Activated CD4-positive, alpha-beta memory T cell treated with anti-CD3 and anti-CD28 coated beads for 36 hours (primary cell): ENCODE data around the gene BCR. TPM values are rescaled to one million over a fixed set of nuclear protein-coding genes. Genes with fewer than 3 reads are reported as not detected.
"Not testable (repeated sequence)": the region's sequence is repeated elsewhere in the genome, so short reads cannot be mapped to it uniquely, and the experiment has no call there.

ENCODE experiments used
- CTCF ChIA-PET: fragments of 350-600 bp; sonication (Branson Sonifier 250); formaldehyde crosslinking; loops from one replicate; lab custom pipeline; 2021; ENCODE audit warnings: antibody characterized with exemption, inconsistent platforms; lab: Charles Lee
- POLR2A ChIA-PET: fragments of 350-600 bp; sonication (Branson Sonifier 250); formaldehyde crosslinking; loops from one replicate; lab custom pipeline; 2021; ENCODE audit warnings: antibody characterized with exemption; lab: Charles Lee
- DNase-seq: peaks from one replicate; pipeline ENCODE4 v3.0.0-alpha.2; 2020
- H3K27ac Mint-ChIP-seq: one replicate; pipeline ENCODE4 v1.8.0; 2021; ENCODE audit warnings: mixed read lengths
- H3K27me3 Mint-ChIP-seq: one replicate; pipeline ENCODE4 v1.8.0; 2021; ENCODE audit warnings: mixed read lengths
- H3K36me3 Mint-ChIP-seq: one replicate; pipeline ENCODE4 v1.8.0; 2021; ENCODE audit warnings: mixed read lengths
- H3K4me1 Mint-ChIP-seq: one replicate; pipeline ENCODE4 v1.8.0; 2021; ENCODE audit warnings: low read depth, mixed read lengths
- H3K4me3 Mint-ChIP-seq: one replicate; pipeline ENCODE4 v1.8.0; 2021; ENCODE audit warnings: mild to moderate bottlenecking, mixed read lengths
- H3K9me3 Mint-ChIP-seq: one replicate; pipeline ENCODE4 v1.8.0; 2021; ENCODE audit warnings: mixed read lengths
- intact Hi-C: fragments of 100-400 bp; cut with micrococcal nuclease; formaldehyde crosslinking; loops from one replicate; pipeline ENCODE4 v1.15.1; 2023
- total RNA-seq, 2 experiments: library from RNA; stranded (reverse); gene quantifications; one replicate each; pipeline ENCODE4 v1.2.3, GENCODE V29; 2021

Gene BCR
- total RNA-seq, 2 experiments from 2014 or later, result 60.4 to 69.0 TPM

GRCh38 chr22:23356094-23356493, 175.8 kb downstream of the BCR start:
- Mint-ChIP-seq H3K9me3 (no peaks in the 10 kb centered on the region), H3K4me1 (no peaks in the 10 kb centered on the region), H3K27me3 (peaks cover 20% of the 10 kb centered on the region), H3K4me3 (no peak overlapping the region), H3K27ac (no peak overlapping the region), H3K36me3 (no peaks in the 10 kb centered on the region)
- ChIA-PET CTCF (interaction anchor here (1.7 kb wide), 1 partner anchor 20 kb away, joined by 5 read pairs; no protein-coding TSS in a partner anchor), POLR2A (no interaction called here)
- no peak for DNase-seq
- intact Hi-C loops, result no loop called here

GRCh38 chr22:23357053-23357452, 176.7 kb downstream of the BCR start:
- intact Hi-C loops, result no loop called here
- H3K4me3 Mint-ChIP-seq, result no peak overlapping the region
- no peaks in the 10 kb centered on the region for H3K36me3 Mint-ChIP-seq
- H3K9me3 Mint-ChIP-seq, result no peaks in the 10 kb centered on the region
- DNase-seq, result no peak
- no peak overlapping the region for H3K27ac Mint-ChIP-seq
- H3K27me3 Mint-ChIP-seq, result peaks cover 23% of the 10 kb centered on the region
- no peaks in the 10 kb centered on the region for H3K4me1 Mint-ChIP-seq
- ChIA-PET CTCF (interaction anchor here (1.7 kb wide), 1 partner anchor 19 kb away, joined by 5 read pairs; no protein-coding TSS in a partner anchor), POLR2A (no interaction called here)

GRCh38 chr22:23359583-23360123, 179.3 kb downstream of the BCR start:
- no peak for DNase-seq
- ChIA-PET CTCF (no interaction called here), POLR2A (no interaction called here)
- no peak overlapping the region for H3K27ac Mint-ChIP-seq
- peaks cover 13% of the 10 kb centered on the region for H3K27me3 Mint-ChIP-seq
- H3K4me3 Mint-ChIP-seq, result no peak overlapping the region
- intact Hi-C loops, result no loop called here
- H3K36me3 Mint-ChIP-seq, result no peaks in the 10 kb centered on the region
- H3K4me1 Mint-ChIP-seq, result no peaks in the 10 kb centered on the region
- no peaks in the 10 kb centered on the region for H3K9me3 Mint-ChIP-seq

GRCh38 chr22:23361676-23362075, 181.4 kb downstream of the BCR start:
- Mint-ChIP-seq H3K4me3 (no peak overlapping the region), H3K9me3 (no peaks in the 10 kb centered on the region), H3K27me3 (peaks cover 11% of the 10 kb centered on the region), H3K36me3 (no peaks in the 10 kb centered on the region), H3K27ac (no peak overlapping the region), H3K4me1 (no peaks in the 10 kb centered on the region)
- CTCF ChIA-PET, result interaction anchor here (0.8 kb wide), 1 partner anchor 24 kb away, joined by 3 read pairs; no protein-coding TSS in a partner anchor
- POLR2A ChIA-PET, result interaction anchor here (0.6 kb wide), 1 partner anchor 1502 kb away, joined by 3 read pairs; no protein-coding TSS in a partner anchor
- intact Hi-C loops, result no loop called here
- no peak for DNase-seq

- intact Hi-C loops, result no loop called here
- CTCF ChIA-PET, result interaction anchor here (1.4 kb wide), 1 partner anchor 22 kb away, joined by 6 read pairs; no protein-coding TSS in a partner anchor
Measured at GRCh38 chr22:23363683-23364082, 183.4 kb downstream of the BCR start.

GRCh38 chr22:23364389-23364788, 184.1 kb downstream of the BCR start:
- CTCF ChIA-PET, result interaction anchor here (1.4 kb wide), 1 partner anchor 21 kb away, joined by 6 read pairs; no protein-coding TSS in a partner anchor
- peaks cover 21% of the 10 kb centered on the region for H3K27me3 Mint-ChIP-seq

More at GRCh38 chr22:23363683-23364082, 183.4 kb downstream of the BCR start:
- no peak for DNase-seq
- POLR2A ChIA-PET, result no interaction called here
- peaks cover 14% of the 10 kb centered on the region for H3K27me3 Mint-ChIP-seq
- no peak overlapping the region for H3K27ac Mint-ChIP-seq
- no peaks in the 10 kb centered on the region for H3K9me3 Mint-ChIP-seq
- no peaks in the 10 kb centered on the region for H3K4me1 Mint-ChIP-seq
- H3K4me3 Mint-ChIP-seq, result no peak overlapping the region
- H3K36me3 Mint-ChIP-seq, result no peaks in the 10 kb centered on the region

GRCh38 chr22:23365524-23365923, 185.2 kb downstream of the BCR start:
- Mint-ChIP-seq H3K4me1 (no peaks in the 10 kb centered on the region), H3K27ac (no peak overlapping the region), H3K36me3 (no peaks in the 10 kb centered on the region), H3K4me3 (no peak overlapping the region), H3K9me3 (no peaks in the 10 kb centered on the region), H3K27me3 (peaks cover 27% of the 10 kb centered on the region)
- POLR2A ChIA-PET, result no interaction called here
- CTCF ChIA-PET, result interaction anchor here (1.8 to 2.6 kb wide), 2 partner anchors 10 to 20 kb away, joined by 5 to 12 read pairs; no protein-coding TSS in a partner anchor
- intact Hi-C loops, result no loop called here
- no peak for DNase-seq

More at GRCh38 chr22:23364389-23364788, 184.1 kb downstream of the BCR start:
- no peak overlapping the region for H3K4me3 Mint-ChIP-seq
- no peaks in the 10 kb centered on the region for H3K9me3 Mint-ChIP-seq
- no peak for DNase-seq
- intact Hi-C loops, result no loop called here
- no peaks in the 10 kb centered on the region for H3K4me1 Mint-ChIP-seq
- POLR2A ChIA-PET, result no interaction called here
- H3K27ac Mint-ChIP-seq, result no peak overlapping the region
- no peaks in the 10 kb centered on the region for H3K36me3 Mint-ChIP-seq

GRCh38 chr22:23365961-23366360, 185.7 kb downstream of the BCR start:
- no peak overlapping the region for H3K4me3 Mint-ChIP-seq
- H3K9me3 Mint-ChIP-seq, result no peaks in the 10 kb centered on the region
- H3K36me3 Mint-ChIP-seq, result no peaks in the 10 kb centered on the region
- H3K27ac Mint-ChIP-seq, result no peak overlapping the region
- no peaks in the 10 kb centered on the region for H3K4me1 Mint-ChIP-seq
- POLR2A ChIA-PET, result no interaction called here
- peaks cover 27% of the 10 kb centered on the region for H3K27me3 Mint-ChIP-seq
- DNase-seq, result no peak
- intact Hi-C loops, result no loop called here
- CTCF ChIA-PET, result interaction anchor here (1.8 to 2.6 kb wide), 2 partner anchors 10 to 20 kb away, joined by 5 to 12 read pairs; no protein-coding TSS in a partner anchor

- H3K27ac Mint-ChIP-seq, H3K4me1 Mint-ChIP-seq, H3K9me3 Mint-ChIP-seq, DNase-seq, H3K36me3 Mint-ChIP-seq, POLR2A ChIA-PET, H3K4me3 Mint-ChIP-seq, intact Hi-C loops: not testable (repeated sequence)
- H3K27me3 Mint-ChIP-seq, result peaks cover 25% of the 10 kb centered on the region
- CTCF ChIA-PET, result interaction anchor here (1.7 to 2.6 kb wide), 2 partner anchors 19 kb away, joined by 6 to 12 read pairs; no protein-coding TSS in a partner anchor
Measured at GRCh38 chr22:23367196-23367595, 186.9 kb downstream of the BCR start.

Other genes with a start within 250 kb of the BCR start
- 1 to 10 TPM; 1.6 to 2.2 TPM for gene GNAZ, start 110.0 kb upstream of the BCR start, total RNA-seq
- under 1 TPM in 1 of 2 experiments, not detected in 1; 0.46 TPM for gene RSPH14, start 38.5 kb upstream of the BCR start, total RNA-seq
- gene RAB36, start 35.0 kb upstream of the BCR start, total RNA-seq, result under 1 TPM; 0.31 to 0.46 TPM